Measurements from ENCODE around the gene APPL1. TPM values are rescaled to one million over a fixed set of nuclear protein-coding genes. Genes with fewer than 3 reads are reported as not detected.
"Not testable (repeated sequence)": the region's sequence is repeated elsewhere in the genome, so short reads cannot be mapped to it uniquely, and the experiment has no call there.

Gene APPL1
- total RNA-seq, 1 donor from 2014 or later, result 39.5 TPM

GRCh38 chr3:57261119-57261518 is 33.6 kb downstream of the APPL1 start:
- intact Hi-C loops (cut with micrococcal nuclease), result no loop called here

DNA sequence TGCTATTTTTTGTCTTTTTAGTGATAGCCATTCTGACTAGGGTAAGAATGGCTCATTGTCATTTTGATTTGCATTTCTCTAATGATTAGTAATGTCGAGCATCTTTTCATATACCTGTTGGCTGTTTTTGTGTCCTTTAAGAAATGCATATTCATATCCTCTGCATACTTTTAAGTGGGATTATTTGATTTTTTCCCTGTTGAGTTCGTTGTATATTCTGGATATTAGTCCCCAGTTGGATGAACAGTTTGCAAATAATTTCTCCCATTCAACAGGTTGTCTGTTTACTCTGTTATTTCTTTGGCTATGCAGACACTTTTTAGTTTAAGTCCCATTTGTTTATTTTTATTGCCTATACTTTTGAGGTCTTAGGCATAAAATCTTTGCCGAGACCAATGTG is 34.4 kb downstream of the APPL1 start:
- intact Hi-C loops (cut with micrococcal nuclease), result no loop called here

- intact Hi-C loops (cut with micrococcal nuclease), result no loop called here
These were observed 40.9 kb downstream of the APPL1 start for GRCh38 chr3:57268416-57268815.

DNA sequence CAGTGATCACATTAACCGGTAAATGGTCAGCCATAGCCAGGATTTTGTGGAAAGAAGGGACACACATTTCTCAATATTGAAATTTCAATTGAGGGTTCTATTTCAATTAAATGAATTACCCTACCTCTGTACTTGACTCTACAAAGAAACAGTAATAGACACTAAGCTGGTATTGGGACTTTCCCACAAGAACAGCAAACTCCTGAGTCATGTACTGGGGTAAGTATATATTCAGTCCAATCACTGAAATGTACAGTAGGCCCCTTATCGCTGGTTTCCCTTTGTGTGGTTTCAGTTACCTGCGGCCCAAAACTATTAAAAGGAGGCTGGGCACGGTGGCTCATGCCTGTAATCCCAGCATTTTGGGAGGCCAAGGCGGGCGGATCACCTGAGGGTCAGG is 47.3 kb downstream of the APPL1 start:
- intact Hi-C loops (cut with micrococcal nuclease), result no loop called here

- intact Hi-C loops (cut with micrococcal nuclease), result no loop called here
These were observed 47.9 kb downstream of the APPL1 start for GRCh38 chr3:57275393-57275792.

DNA sequence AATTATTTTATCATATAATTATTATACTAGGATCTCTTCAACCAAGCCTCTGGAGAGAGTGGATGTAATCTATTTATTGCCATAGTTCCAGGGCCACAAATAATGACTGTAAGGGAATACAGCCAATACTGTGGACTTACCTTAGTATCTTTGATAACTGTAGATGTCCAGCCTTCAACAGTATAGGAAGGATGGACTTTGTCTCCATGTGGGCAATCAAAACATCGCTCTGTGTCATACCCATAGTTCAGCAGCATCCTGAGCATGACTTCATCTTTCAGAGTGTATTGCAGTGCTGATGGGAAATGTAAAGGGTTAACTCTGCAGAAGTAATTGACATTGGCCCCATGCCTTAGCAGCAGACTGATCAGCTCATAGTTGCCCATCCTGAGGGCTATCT is 50.7 kb downstream of the APPL1 start:
- intact Hi-C loops (cut with micrococcal nuclease), result no loop called here

DNA sequence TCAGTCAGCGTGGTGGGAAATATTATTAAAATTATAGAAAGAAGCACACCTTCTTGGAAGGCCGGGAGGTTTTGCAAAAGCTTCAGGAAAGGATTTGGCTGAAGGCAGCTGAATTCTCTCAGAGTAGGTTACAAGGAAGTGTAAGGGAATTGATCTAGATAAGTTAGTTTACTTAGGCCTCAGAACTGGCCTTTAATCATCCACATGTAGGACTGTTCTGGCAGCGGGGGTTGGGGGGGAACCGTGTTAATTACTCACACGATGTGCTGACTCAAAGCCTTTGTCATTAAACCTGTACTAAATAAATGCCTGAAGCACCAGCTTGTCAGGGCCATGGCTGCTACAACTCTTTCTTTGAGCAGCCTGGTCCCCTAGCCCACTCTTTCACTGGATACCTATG is 52.2 kb downstream of the APPL1 start:
- intact Hi-C loops (cut with micrococcal nuclease), result no loop called here

DNA sequence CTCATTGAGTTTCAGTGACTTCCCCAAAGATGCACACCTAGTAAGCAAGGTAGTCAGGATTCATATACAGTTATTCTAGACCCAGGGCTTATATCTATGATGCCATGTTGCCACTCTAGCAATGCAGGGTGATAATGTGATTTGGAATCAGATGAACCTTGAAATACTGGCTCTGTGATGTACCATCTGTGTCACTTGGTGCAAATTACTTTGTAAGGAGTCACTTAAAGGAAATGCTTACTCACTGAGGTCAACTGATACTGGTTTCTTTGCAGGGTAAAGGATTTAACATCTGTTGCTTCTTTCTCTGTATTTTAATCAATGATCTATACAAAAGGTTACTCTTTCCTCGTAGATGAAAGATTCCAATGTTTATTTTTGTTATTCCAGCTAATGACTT is 54.2 kb downstream of the APPL1 start:
- intact Hi-C loops (cut with micrococcal nuclease), result no loop called here

GRCh38 chr3:57283334-57283733 is 55.8 kb downstream of the APPL1 start:
- intact Hi-C loops (cut with micrococcal nuclease), result no loop called here

DNA sequence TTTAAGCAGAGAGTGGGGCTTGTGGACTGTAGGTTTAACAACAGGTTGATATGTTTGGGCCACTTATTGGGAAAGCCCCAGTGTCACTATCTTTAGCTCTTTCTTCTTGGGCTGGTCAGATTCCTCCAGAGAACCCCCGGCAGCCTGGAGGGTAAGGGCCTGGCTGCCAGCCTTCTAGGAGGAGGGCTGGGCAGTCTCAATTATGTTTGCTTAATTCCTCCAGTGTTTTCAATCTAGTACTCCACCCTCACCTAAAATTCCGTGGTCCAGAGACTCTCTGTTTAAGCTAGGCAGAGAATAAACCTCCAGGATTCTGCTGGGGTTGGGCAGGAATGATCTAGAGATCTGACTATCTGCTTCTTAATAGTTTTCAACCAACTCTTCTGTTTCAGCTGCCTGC is 59.7 kb downstream of the APPL1 start:
- intact Hi-C loops (cut with micrococcal nuclease), result no loop called here

GRCh38 chr3:57288403-57288802 is 60.9 kb downstream of the APPL1 start:
- intact Hi-C loops (cut with micrococcal nuclease), result no loop called here

DNA sequence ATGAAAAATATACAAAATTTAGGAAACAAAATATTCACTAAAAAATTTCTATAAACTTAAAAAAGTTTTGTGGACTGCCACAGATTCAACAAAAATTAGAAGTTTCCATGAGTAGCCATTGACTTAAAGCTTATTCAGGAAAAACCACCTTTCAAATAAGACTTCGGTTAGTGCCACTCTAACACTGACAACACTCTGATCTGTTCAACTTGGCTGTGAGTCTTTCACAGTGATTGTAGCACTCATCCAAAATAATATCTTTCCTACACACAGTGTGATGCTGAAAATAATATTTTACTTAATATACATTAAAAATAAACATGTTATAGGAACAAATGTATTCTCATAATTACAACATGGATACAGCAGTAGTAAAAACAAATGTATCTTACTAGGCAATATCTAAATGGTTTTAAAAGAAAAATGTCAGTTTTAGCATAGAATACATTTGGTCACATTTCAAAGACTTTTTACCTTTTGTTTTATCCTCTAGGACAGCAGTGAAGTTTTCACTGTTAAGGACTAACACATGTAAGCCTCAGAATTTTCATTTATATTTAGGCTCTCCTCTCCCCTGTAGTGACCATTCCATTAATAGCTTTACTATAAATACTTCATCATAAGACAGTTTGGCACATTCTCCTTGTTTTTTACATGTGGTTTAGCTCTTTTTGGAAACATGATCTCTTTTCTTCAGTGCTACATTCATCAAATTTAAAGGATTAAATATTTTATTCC is 64.8 kb downstream of the APPL1 start, which contains the start of gene ASB14:
TSS of gene ASB14 (minus strand) at position 527 of the 738 bp plus-strand sequence. CDS start 652 bp downstream, outside the sequence.
- intact Hi-C loops (cut with micrococcal nuclease), result no loop called here

GRCh38 chr3:57292897-57293526 is 65.5 kb downstream of the APPL1 start:
- intact Hi-C loops (cut with micrococcal nuclease), result no loop called here

DNA sequence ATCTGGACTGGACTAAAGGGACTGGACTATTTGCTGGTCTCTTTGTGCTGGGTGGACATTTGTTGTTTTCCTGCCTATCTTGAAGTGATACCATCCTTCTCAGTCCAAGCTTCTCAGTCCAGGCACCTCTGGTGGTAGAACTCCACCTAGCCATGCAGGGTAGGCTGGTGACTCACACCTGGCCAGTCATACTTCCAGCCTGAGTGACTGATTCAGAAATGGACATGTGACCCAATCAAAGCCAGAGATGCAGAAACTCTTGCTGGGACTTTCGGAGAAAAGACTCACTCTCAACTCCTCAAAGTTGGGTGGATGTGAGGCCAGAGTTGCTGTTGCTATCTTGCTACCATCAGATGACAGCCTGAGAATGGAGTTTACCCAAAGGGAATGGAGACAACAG is 70.5 kb downstream of the APPL1 start:
- intact Hi-C loops (cut with micrococcal nuclease), result no loop called here

GRCh38 chr3:57303520-57303919 is 76.0 kb downstream of the APPL1 start:
- intact Hi-C loops (cut with micrococcal nuclease), result not testable (repeated sequence)

DNA sequence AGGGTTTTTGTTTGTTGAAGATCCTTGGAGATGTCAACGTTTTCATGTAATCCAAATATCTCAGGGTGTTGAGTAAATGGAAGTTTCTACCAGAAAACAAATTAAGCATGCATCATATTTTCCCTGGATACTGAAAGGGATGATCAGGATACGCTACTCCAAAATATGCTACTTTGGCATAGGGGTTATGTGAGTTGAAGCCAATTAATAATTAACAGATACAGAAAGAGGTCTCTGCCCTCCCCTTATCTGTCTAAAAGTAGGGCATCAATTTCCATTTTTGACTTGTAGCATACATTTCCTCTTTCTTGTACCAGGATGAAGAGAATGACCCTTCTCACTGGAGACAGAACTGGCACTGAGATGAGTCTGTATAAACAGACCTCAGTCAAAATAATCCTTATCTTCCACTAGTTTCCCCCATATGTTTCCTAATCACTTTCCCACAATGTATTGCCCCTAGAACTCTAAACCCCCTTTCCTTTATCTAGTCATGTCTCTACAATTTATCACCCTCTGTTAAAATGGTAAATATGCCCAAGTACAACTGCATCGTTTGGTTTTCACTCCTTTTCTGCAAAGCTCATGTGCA is 82.3 kb downstream of the APPL1 start:
- intact Hi-C loops (cut with micrococcal nuclease), result no loop called here

DNA sequence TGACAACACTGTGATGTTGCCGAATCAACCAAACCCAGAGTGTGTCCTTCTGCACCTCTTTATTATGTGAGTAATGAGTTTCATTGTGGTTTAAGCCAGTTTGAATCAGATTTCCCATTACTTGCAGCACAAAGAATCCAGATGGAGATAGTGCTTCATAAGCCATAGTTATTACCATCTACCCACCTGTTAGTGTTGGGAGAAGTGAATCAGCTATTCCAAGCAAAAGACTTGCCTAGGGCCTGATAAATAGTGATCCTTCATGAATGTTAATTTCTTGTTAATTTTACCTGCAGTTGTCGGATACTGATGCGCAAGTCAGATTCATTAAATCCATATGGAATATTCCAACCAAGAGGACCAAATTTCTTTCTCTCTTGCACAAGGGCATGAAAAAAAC is 86.7 kb downstream of the APPL1 start:
- intact Hi-C loops (cut with micrococcal nuclease), result no loop called here

Other genes with a start within 250 kb of the APPL1 start
- not detected in 2 replicates for gene SPATA12, start 167.1 kb upstream of the APPL1 start, total RNA-seq
- gene IL17RD, start 62.4 kb upstream of the APPL1 start, total RNA-seq, result 0.02 TPM in 1 of 2 replicates, not detected in the other
- gene HESX1, start 27.8 kb upstream of the APPL1 start, total RNA-seq, result 0.22 TPM in 1 of 2 replicates, not detected in the other
- not detected in 2 replicates for gene ASB14, start 65.0 kb downstream of the APPL1 start, total RNA-seq